Mesenteric fat pad (tissue), 1 donor: ENCODE measurements around the gene VCX. TPM values are rescaled to one million over a fixed set of nuclear protein-coding genes. Genes with fewer than 3 reads are reported as not detected.
"Not testable (repeated sequence)": the region's sequence is repeated elsewhere in the genome, so short reads cannot be mapped to it uniquely, and the experiment has no call there.

Experiments
- DNase-seq: peaks from one replicate; pipeline ENCODE4 v3.0.0-alpha.2; 2020; ENCODE audit warnings: low spot score
- long read RNA-seq: library from polyadenylated mRNA; unstranded; transcript quantifications from one replicate; pipeline ENCODE4 v2.0.0, GENCODE V29; 2020
- total RNA-seq: library from RNA; stranded (reverse); fragmentation: NEBNext Ultra II Directional; extraction: Animal tissue kit (Norgen Biotek cat#: 25700); gene quantifications from one replicate; pipeline ENCODE4 v1.2.1, GENCODE V29; 2021
- donor health status: DM: yes; HTN: yes; CAD: no.

VCX gene
- total RNA-seq: not detected
- long read RNA-seq: 0 reads

GRCh38 chrX:7842871-7843270 lies at the start of gene VCX:
TSS of gene VCX (plus strand) at chrX:7843171. CDS start at chrX:7843204, 33 bp downstream.
- DNase-seq: not testable (repeated sequence)

- no peak for DNase-seq
Observed at GRCh38 chrX:7798327-7798726, 44.6 kb upstream of the VCX start.

GRCh38 chrX:7801711-7802110 lies 41.3 kb upstream of the VCX start:
- no peak for DNase-seq

- no peak for DNase-seq
Observed at GRCh38 chrX:7815166-7815805, 27.7 kb upstream of the VCX start.

- DNase-seq: no peak
Observed at GRCh38 chrX:7828594-7828993, 14.4 kb upstream of the VCX start.

- no peak for DNase-seq
Observed at GRCh38 chrX:7841084-7841805, 1.7 kb upstream of the VCX start.

GRCh38 chrX:7852166-7852565 lies 9.2 kb downstream of the VCX start:
- DNase-seq: no peak

- no peak for DNase-seq
Observed at GRCh38 chrX:7872042-7872441, 29.1 kb downstream of the VCX start.

- no peak for DNase-seq
Observed at GRCh38 chrX:7876957-7877356, 34.0 kb downstream of the VCX start.

- no peak for DNase-seq
Observed at GRCh38 chrX:7889135-7889534, 46.2 kb downstream of the VCX start.

- DNase-seq: no peak
Observed at GRCh38 chrX:7889680-7890079, 46.7 kb downstream of the VCX start.

GRCh38 chrX:7891928-7892327 lies 49.0 kb downstream of the VCX start:
- DNase-seq: no peak

Other genes starting within 250 kb of the VCX start
- gene PNPLA4, start 84.2 kb downstream of the VCX start, total RNA-seq: 19.9 TPM